GM12873 (cell line): ENCODE results near the gene CCNY.

Experiments
- CTCF ChIP-seq: IDR thresholded peaks from 2 replicates; pipeline ENCODE4 v1.5.1; 2012; ENCODE audit warnings: low read depth, mild to moderate bottlenecking, moderate library complexity, low read length, control low read depth; ENCODE audit not compliant: insufficient read depth; ENCODE audit errors: missing control alignments

The CCNY gene

GRCh38 chr10:35592441-35592840 is 256.1 kb downstream of the CCNY start:
- TF ChIP-seq CTCF: no peak

GRCh38 chr10:35594115-35595079 is 258.1 kb downstream of the CCNY start:
- TF ChIP-seq CTCF: no peak

GRCh38 chr10:35595106-35595505 is 258.8 kb downstream of the CCNY start:
- TF ChIP-seq CTCF: no peak

- TF ChIP-seq CTCF: no peak
Measured at GRCh38 chr10:35598379-35598778, 262.1 kb downstream of the CCNY start.

- TF ChIP-seq CTCF: peak; percentile 15
Measured at GRCh38 chr10:35600193-35600592, 263.9 kb downstream of the CCNY start.

GRCh38 chr10:35605191-35605590 is 268.9 kb downstream of the CCNY start, which contains the start of gene GJD4:
Gene GJD4, plus strand, starts transcription at chr10:35605341. Its CDS starts 227 bp downstream, at chr10:35605568.
- no peak for TF ChIP-seq CTCF

GRCh38 chr10:35606430-35606829 is 270.1 kb downstream of the CCNY start:
- no peak for TF ChIP-seq CTCF
